CD4-positive, alpha-beta T cell treated with Interleukin-4 for 1 hour (primary cell): ENCODE measurements around the gene DUS2.
"Not testable (repeated sequence)": the region's sequence is repeated elsewhere in the genome, so short reads cannot be mapped to it uniquely, and the experiment has no call there.

Source experiments
- DNase-seq, 2 donors: peaks; one replicate each; pipeline ENCODE4 v3.0.0-alpha.2; 2020 to 2022

The DUS2 gene

GRCh38 chr16:67998779-67999688 is 24.1 kb upstream of the DUS2 start, which contains the start of gene DPEP2:
DPEP2 (minus strand) TSS chr16:67999484; CDS start chr16:67993212, 6,272 bp downstream.
- DNase-seq: peak; percentile 62 to 72

GRCh38 chr16:67999985-68000384 is 23.1 kb upstream of the DUS2 start:
- DNase-seq: no peak

- DNase-seq: peak; percentile 16 to 18
Observed at GRCh38 chr16:68000450-68000849, 22.6 kb upstream of the DUS2 start.

GRCh38 chr16:68003031-68003430 is 20.1 kb upstream of the DUS2 start:
- DNase-seq: no peak

GRCh38 chr16:68005211-68005610 is 17.9 kb upstream of the DUS2 start:
- no peak for DNase-seq

GRCh38 chr16:68005786-68006286 is 17.2 kb upstream of the DUS2 start:
- peak; percentile 77 to 86 for DNase-seq

GRCh38 chr16:68009157-68009735 is 13.8 kb upstream of the DUS2 start:
- no peak for DNase-seq

- DNase-seq: not testable (repeated sequence)
Observed at GRCh38 chr16:68009872-68010271, 13.2 kb upstream of the DUS2 start.

GRCh38 chr16:68013440-68013839 is 9.6 kb upstream of the DUS2 start:
- DNase-seq: no peak

- no peak for DNase-seq
Observed at GRCh38 chr16:68015681-68016080, 7.4 kb upstream of the DUS2 start, which contains the start of gene DPEP2NB. DPEP2NB (minus strand) TSS chr16:68015911; CDS start chr16:68015770, 141 bp downstream.

GRCh38 chr16:68019167-68019680 is 3.9 kb upstream of the DUS2 start:
- no peak for DNase-seq

GRCh38 chr16:68021490-68021889 is 1.6 kb upstream of the DUS2 start:
- DNase-seq: no peak

- DNase-seq: no peak
Observed at GRCh38 chr16:68022278-68022727, 781 bp upstream of the DUS2 start.

GRCh38 chr16:68028996-68029395 is 5.9 kb downstream of the DUS2 start:
- no peak for DNase-seq

- not testable (repeated sequence) for DNase-seq
Observed at GRCh38 chr16:68030108-68030507, 7.0 kb downstream of the DUS2 start.

GRCh38 chr16:68031951-68032350 is 8.9 kb downstream of the DUS2 start:
- DNase-seq: no peak

GRCh38 chr16:68033101-68033500 is 10.0 kb downstream of the DUS2 start:
- DNase-seq: no peak

- DNase-seq: no peak
Observed at GRCh38 chr16:68035227-68035626, 12.1 kb downstream of the DUS2 start.

GRCh38 chr16:68037841-68038597 is 14.9 kb downstream of the DUS2 start:
- DNase-seq: no peak

- DNase-seq: peak; percentile 90 to 92
Observed at GRCh38 chr16:68040506-68041288, 17.6 kb downstream of the DUS2 start.

GRCh38 chr16:68041783-68042182 is 18.7 kb downstream of the DUS2 start:
- no peak for DNase-seq

GRCh38 chr16:68046106-68046505 is 23.0 kb downstream of the DUS2 start:
- DNase-seq: no peak
